ENCODE results near the gene MTURN. TPM values are rescaled to one million over a fixed set of nuclear protein-coding genes. Genes with fewer than 3 reads are reported as not detected.
"Not testable (repeated sequence)": the region's sequence is repeated elsewhere in the genome, so short reads cannot be mapped to it uniquely, and the experiment has no call there.

MTURN gene
- total and polyA plus RNA-seq, 4 donors: 43.4 to 110 (median 58.5) TPM

GRCh38 chr7:30183749-30184369 lies 49.1 kb downstream of the MTURN start:
- Histone ChIP-seq H3K36me3 (ENCODE audit: control insufficient read depth in 1 of 2, insufficient read depth in 2 of 2, low read length in 1 of 2) (no peaks in the 10 kb centered on the region), H3K27me3 (ENCODE audit: control insufficient read depth in 1 of 2, insufficient read depth in 2 of 2, low read length in 1 of 2) (no peaks in the 10 kb centered on the region), H3K4me3 (ENCODE audit: low read length in 2 of 2) (no peak overlapping the region), H3K4me1 (ENCODE audit: control insufficient read depth in 1 of 2, insufficient read depth in 2 of 2, low read length in 2 of 2) (peaks cover 9 to 19% of the 10 kb centered on the region in 2 donors), H3K9me3 (ENCODE audit: control insufficient read depth, low read length) (no peaks in the 10 kb centered on the region), H3K27ac (ENCODE audit: low read depth in 1 of 2, low read length in 2 of 2) (peak overlapping the region in 1 of 2 donors; percentile 7)
- DNase-seq (no peak), ATAC-seq (ENCODE audit: low FRiP score) (no peak)
- WGBS, 2 donors: 51 to 57% methylated on average over 4 of the region's 4 CpGs
- intact Hi-C loops (cut with DNase I): loop anchor here in 1 of 2 donors (5.0 kb wide), 1 partner anchor 98 kb away; the partner anchor contains the start of gene ZNRF2

GRCh38 chr7:30184791-30185487 lies 50.2 kb downstream of the MTURN start:
- Histone ChIP-seq H3K9me3 (ENCODE audit: control insufficient read depth, low read length) (no peaks in the 10 kb centered on the region), H3K27ac (ENCODE audit: low read depth in 1 of 2, low read length in 2 of 2) (peak overlapping the region; percentile 7 to 58), H3K4me3 (ENCODE audit: low read length in 2 of 2) (no peak overlapping the region), H3K27me3 (ENCODE audit: control insufficient read depth in 1 of 2, insufficient read depth in 2 of 2, low read length in 1 of 2) (no peaks in the 10 kb centered on the region), H3K4me1 (ENCODE audit: control insufficient read depth in 1 of 2, insufficient read depth in 2 of 2, low read length in 2 of 2) (peaks cover 7 to 14% of the 10 kb centered on the region in 2 donors), H3K36me3 (ENCODE audit: control insufficient read depth in 1 of 2, insufficient read depth in 2 of 2, low read length in 1 of 2) (no peaks in the 10 kb centered on the region)
- 28 to 31% methylated on average over 4 of the region's 4 CpGs for WGBS, 2 donors
- ATAC-seq (ENCODE audit: low FRiP score): peak; percentile 82
- peak in 1 of 2 donors; percentile 73 for DNase-seq
- intact Hi-C loops (cut with DNase I): loop anchor here (5.0 kb wide), 2 partner anchors 37 to 97 kb away; partner anchors contain the start of gene ZNRF2 (in 1 of the 2)

GRCh38 chr7:30185496-30185895 lies 50.7 kb downstream of the MTURN start:
- intact Hi-C loops (cut with DNase I): loop anchor here in 1 of 2 donors (5.0 kb wide), 1 partner anchor 37 kb away; no protein-coding TSS in a partner anchor
- no peaks in the 10 kb centered on the region for H3K27me3 ChIP-seq (ENCODE audit: control insufficient read depth in 1 of 2, insufficient read depth in 2 of 2, low read length in 1 of 2)

GRCh38 chr7:30186725-30187124 lies 51.9 kb downstream of the MTURN start:
- Histone ChIP-seq H3K36me3 (ENCODE audit: control insufficient read depth in 1 of 2, insufficient read depth in 2 of 2, low read length in 1 of 2) (no peaks in the 10 kb centered on the region), H3K27ac (ENCODE audit: low read depth in 1 of 2, low read length in 2 of 2) (peak overlapping the region in 1 of 2 donors; percentile 33), H3K4me3 (ENCODE audit: low read length in 2 of 2) (no peak overlapping the region), H3K4me1 (ENCODE audit: control insufficient read depth in 1 of 2, insufficient read depth in 2 of 2, low read length in 2 of 2) (peaks cover 6 to 7% of the 10 kb centered on the region in 2 donors), H3K9me3 (ENCODE audit: control insufficient read depth, low read length) (no peaks in the 10 kb centered on the region), H3K27me3 (ENCODE audit: control insufficient read depth in 1 of 2, insufficient read depth in 2 of 2, low read length in 1 of 2) (no peaks in the 10 kb centered on the region)
- ATAC-seq (ENCODE audit: low FRiP score): no peak
- intact Hi-C loops (cut with DNase I): loop anchor here in 1 of 2 donors (5.0 kb wide), 1 partner anchor 36 kb away; no protein-coding TSS in a partner anchor
- DNase-seq: no peak
- WGBS, 2 donors: 96% methylated on average over 1 of the region's 1 CpG

More at GRCh38 chr7:30185496-30185895, 50.7 kb downstream of the MTURN start:
- Histone ChIP-seq H3K9me3 (ENCODE audit: control insufficient read depth, low read length) (no peaks in the 10 kb centered on the region), H3K36me3 (ENCODE audit: control insufficient read depth in 1 of 2, insufficient read depth in 2 of 2, low read length in 1 of 2) (no peaks in the 10 kb centered on the region), H3K4me3 (ENCODE audit: low read length in 2 of 2) (no peak overlapping the region), H3K27ac (ENCODE audit: low read depth in 1 of 2, low read length in 2 of 2) (peak overlapping the region in 1 of 2 donors; percentile 59), H3K4me1 (ENCODE audit: control insufficient read depth in 1 of 2, insufficient read depth in 2 of 2, low read length in 2 of 2) (peaks cover 7 to 14% of the 10 kb centered on the region in 2 donors)
- DNase-seq (no peak), ATAC-seq (ENCODE audit: low FRiP score) (no peak)

GRCh38 chr7:30187513-30187912 lies 52.7 kb downstream of the MTURN start:
- no peaks in the 10 kb centered on the region for H3K27me3 ChIP-seq (ENCODE audit: control insufficient read depth in 1 of 2, insufficient read depth in 2 of 2, low read length in 1 of 2)
- WGBS, 2 donors: 96 to 99% methylated on average over 1 of the region's 1 CpG
- no peaks in the 10 kb centered on the region for H3K9me3 ChIP-seq (ENCODE audit: control insufficient read depth, low read length)
- H3K27ac ChIP-seq (ENCODE audit: low read depth in 1 of 2, low read length in 2 of 2): no peak overlapping the region
- DNase-seq (no peak), ATAC-seq (ENCODE audit: low FRiP score) (no peak)
- intact Hi-C loops (cut with DNase I): loop anchor here in 1 of 2 donors (5.0 kb wide), 1 partner anchor 35 kb away; no protein-coding TSS in a partner anchor
- H3K4me3 ChIP-seq (ENCODE audit: low read length in 2 of 2): no peak overlapping the region
- H3K4me1 ChIP-seq (ENCODE audit: control insufficient read depth in 1 of 2, insufficient read depth in 2 of 2, low read length in 2 of 2): peaks cover 6 to 7% of the 10 kb centered on the region in 2 donors
- H3K36me3 ChIP-seq (ENCODE audit: control insufficient read depth in 1 of 2, insufficient read depth in 2 of 2, low read length in 1 of 2): no peaks in the 10 kb centered on the region

- H3K36me3 ChIP-seq (ENCODE audit: control insufficient read depth in 1 of 2, insufficient read depth in 2 of 2, low read length in 1 of 2); H3K9me3 ChIP-seq (ENCODE audit: control insufficient read depth, low read length); H3K27ac ChIP-seq (ENCODE audit: low read depth in 1 of 2, low read length in 2 of 2); ATAC-seq (ENCODE audit: low FRiP score); DNase-seq; H3K4me1 ChIP-seq (ENCODE audit: control insufficient read depth in 1 of 2, insufficient read depth in 2 of 2, low read length in 2 of 2); H3K27me3 ChIP-seq (ENCODE audit: control insufficient read depth in 1 of 2, insufficient read depth in 2 of 2, low read length in 1 of 2); H3K4me3 ChIP-seq (ENCODE audit: low read length in 2 of 2): not testable (repeated sequence)
- intact Hi-C loops (cut with DNase I): loop anchor here in 1 of 2 donors (5.0 kb wide), 1 partner anchor 34 kb away; no protein-coding TSS in a partner anchor
- WGBS, 2 donors: 91 to 94% methylated on average over 2 of the region's 2 CpGs
Measured at GRCh38 chr7:30188381-30188780, 53.6 kb downstream of the MTURN start.

- ATAC-seq (ENCODE audit: low FRiP score): no peak
- H3K36me3 ChIP-seq (ENCODE audit: control insufficient read depth in 1 of 2, insufficient read depth in 2 of 2, low read length in 1 of 2): no peaks in the 10 kb centered on the region
- 23 to 32% methylated on average over 2 of the region's 2 CpGs for WGBS, 2 donors
- no peak overlapping the region for H3K27ac ChIP-seq (ENCODE audit: low read depth in 1 of 2, low read length in 2 of 2)
- intact Hi-C loops (cut with DNase I): loop anchor here in 1 of 2 donors (5.0 kb wide), 1 partner anchor 33 kb away; no protein-coding TSS in a partner anchor
- DNase-seq: no peak
- H3K27me3 ChIP-seq (ENCODE audit: control insufficient read depth in 1 of 2, insufficient read depth in 2 of 2, low read length in 1 of 2): no peaks in the 10 kb centered on the region
- H3K4me1 ChIP-seq (ENCODE audit: control insufficient read depth in 1 of 2, insufficient read depth in 2 of 2, low read length in 2 of 2): peaks cover 0 to 6% of the 10 kb centered on the region in 2 donors
- no peak overlapping the region for H3K4me3 ChIP-seq (ENCODE audit: low read length in 2 of 2)
- H3K9me3 ChIP-seq (ENCODE audit: control insufficient read depth, low read length): no peaks in the 10 kb centered on the region
Measured at GRCh38 chr7:30188811-30189210, 54.0 kb downstream of the MTURN start.

- Histone ChIP-seq H3K36me3 (ENCODE audit: control insufficient read depth in 1 of 2, insufficient read depth in 2 of 2, low read length in 1 of 2) (no peaks in the 10 kb centered on the region), H3K27ac (ENCODE audit: low read depth in 1 of 2, low read length in 2 of 2) (no peak overlapping the region), H3K4me1 (ENCODE audit: control insufficient read depth in 1 of 2, insufficient read depth in 2 of 2, low read length in 2 of 2) (no peaks in the 10 kb centered on the region), H3K9me3 (ENCODE audit: control insufficient read depth, low read length) (no peaks in the 10 kb centered on the region), H3K4me3 (ENCODE audit: low read length in 2 of 2) (no peak overlapping the region), H3K27me3 (ENCODE audit: control insufficient read depth in 1 of 2, insufficient read depth in 2 of 2, low read length in 1 of 2) (no peaks in the 10 kb centered on the region)
- 93 to 96% methylated on average over 4 of the region's 4 CpGs for WGBS, 2 donors
- no peak for DNase-seq
- intact Hi-C loops (cut with DNase I): loop anchor here in 1 of 2 donors (10.0 kb wide), 1 partner anchor 53 kb away; no protein-coding TSS in a partner anchor
- no peak for ATAC-seq (ENCODE audit: low FRiP score)
Measured at GRCh38 chr7:30191809-30192208, 57.0 kb downstream of the MTURN start.

Data from aorta (tissue), 5 donors.